Lung (tissue), 12 donors: Measurements from ENCODE around the gene PDE9A. TPM values are rescaled to one million over a fixed set of nuclear protein-coding genes. Genes with fewer than 3 reads are reported as not detected.

Experiments used
- ATAC-seq: fragments of 200-7000 bp; cut with Tn5 transposase; one replicate; pipeline ENCODE4 v1.9.1; 2020; ENCODE audit warnings: moderate number of reproducible peaks; ENCODE audit not compliant: insufficient read depth, low FRiP score
- DNase-seq, 3 donors: peaks; one replicate each; pipeline ENCODE4 v3.0.0-alpha.2; 2013 to 2017
- H3K27ac ChIP-seq, 2 donors: one replicate each; pipeline ENCODE4 v1.5.1; 2013; ENCODE audit warnings: mild to moderate bottlenecking in 2 of 2, moderate library complexity in 2 of 2, control low read depth in 1 of 2, inconsistent platforms in 1 of 2, low read depth in 1 of 2, low read length in 1 of 2
- H3K27me3 ChIP-seq, 3 donors: one replicate each; pipeline ENCODE4 v1.5.1; 2013; ENCODE audit warnings: low read length in 2 of 3; ENCODE audit not compliant: control insufficient read depth in 3 of 3, insufficient read depth in 3 of 3
- H3K36me3 ChIP-seq, 4 donors: one replicate each; pipeline ENCODE4 v1.5.1; 2013; ENCODE audit warnings: low read length in 4 of 4, mild to moderate bottlenecking in 1 of 4, moderate library complexity in 1 of 4; ENCODE audit not compliant: control insufficient read depth in 4 of 4, insufficient read depth in 4 of 4
- H3K4me1 ChIP-seq, 5 donors: one replicate each; pipeline ENCODE4 v1.5.1; 2013; ENCODE audit warnings: low read length in 5 of 5, mild to moderate bottlenecking in 2 of 5, moderate library complexity in 1 of 5; ENCODE audit not compliant: control insufficient read depth in 5 of 5, insufficient read depth in 5 of 5
- H3K4me3 ChIP-seq: one replicate; pipeline ENCODE4 v1.5.1; 2013; ENCODE audit warnings: mild to moderate bottlenecking, control low read depth, moderate library complexity
- H3K9ac ChIP-seq, 2 donors: one replicate each; pipeline ENCODE4 v1.5.1; 2013; ENCODE audit warnings: low read length in 2 of 2, control low read depth in 1 of 2; ENCODE audit not compliant: insufficient read depth in 1 of 2
- H3K9me3 ChIP-seq, 4 donors: one replicate each; pipeline ENCODE4 v1.5.1; 2013; ENCODE audit warnings: low read length in 3 of 4, mild to moderate bottlenecking in 1 of 4, moderate library complexity in 1 of 4; ENCODE audit not compliant: control insufficient read depth in 4 of 4, insufficient read depth in 3 of 4
- WGBS, 2 donors: extraction: QIAGEN DNeasy Blood & Tissue Kit; methylation state at CpG; one replicate each; pipeline ENCODE4 v1.1.7; 2013; 5-methylcytosine and 5-hydroxymethylcytosine counted together
- polyA plus RNA-seq, 2 donors: library from polyadenylated mRNA; stranded (reverse); fragments of 200-250 nt; gene quantifications; one replicate each; pipeline ENCODE4 v1.2.1, GENCODE V29; 2013
- total RNA-seq, 2 donors: library from RNA; depleted of rRNA in 1 of 2; stranded (reverse); fragments of >200 nt in 1 of 2; gene quantifications; one replicate each; pipeline ENCODE4 v1.2.1, GENCODE V29; 2014 to 2021
- TF ChIP-seq, protein P1 (sequence below): IDR thresholded peaks from 2 replicates; pipeline ENCODE4 v1.5.1; 2012; ENCODE audit warnings: mild to moderate bottlenecking; ENCODE audit errors: control extremely low read depth, extremely low read depth
- donor health status: control.
- donor health status: control.
- donor health status: Bipolar disorder and iron deficiency.
- donor health status: healthy.
- donor health status: DM: yes; HTN: yes; CAD: no.

The PDE9A gene
- total and polyA plus RNA-seq, 4 donors = 5.3 to 17.0 (median 6.9) TPM

DNA sequence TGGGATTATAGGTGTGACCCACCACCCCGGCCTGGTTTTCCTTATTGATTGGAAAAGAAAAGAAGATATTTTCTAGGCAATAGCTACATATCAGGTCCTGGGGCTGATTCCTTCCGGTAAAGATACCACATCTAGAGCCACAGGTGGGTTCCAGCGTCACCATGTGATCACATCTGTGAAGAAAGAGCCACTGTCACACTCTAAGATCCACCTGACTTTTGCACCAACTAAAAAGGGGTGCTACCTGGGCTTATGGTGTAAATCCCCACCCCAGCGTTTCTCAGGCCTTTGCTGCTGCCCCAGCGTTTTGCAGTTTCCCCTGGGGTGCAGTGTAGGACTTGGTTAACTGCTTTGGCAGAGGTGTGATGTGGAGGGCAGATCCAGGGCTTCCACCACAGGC lies 22.3 kb upstream of the PDE9A start:
- TF ChIP-seq, protein P1, sequence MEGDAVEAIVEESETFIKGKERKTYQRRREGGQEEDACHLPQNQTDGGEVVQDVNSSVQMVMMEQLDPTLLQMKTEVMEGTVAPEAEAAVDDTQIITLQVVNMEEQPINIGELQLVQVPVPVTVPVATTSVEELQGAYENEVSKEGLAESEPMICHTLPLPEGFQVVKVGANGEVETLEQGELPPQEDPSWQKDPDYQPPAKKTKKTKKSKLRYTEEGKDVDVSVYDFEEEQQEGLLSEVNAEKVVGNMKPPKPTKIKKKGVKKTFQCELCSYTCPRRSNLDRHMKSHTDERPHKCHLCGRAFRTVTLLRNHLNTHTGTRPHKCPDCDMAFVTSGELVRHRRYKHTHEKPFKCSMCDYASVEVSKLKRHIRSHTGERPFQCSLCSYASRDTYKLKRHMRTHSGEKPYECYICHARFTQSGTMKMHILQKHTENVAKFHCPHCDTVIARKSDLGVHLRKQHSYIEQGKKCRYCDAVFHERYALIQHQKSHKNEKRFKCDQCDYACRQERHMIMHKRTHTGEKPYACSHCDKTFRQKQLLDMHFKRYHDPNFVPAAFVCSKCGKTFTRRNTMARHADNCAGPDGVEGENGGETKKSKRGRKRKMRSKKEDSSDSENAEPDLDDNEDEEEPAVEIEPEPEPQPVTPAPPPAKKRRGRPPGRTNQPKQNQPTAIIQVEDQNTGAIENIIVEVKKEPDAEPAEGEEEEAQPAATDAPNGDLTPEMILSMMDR = no peak
- no peaks in the 10 kb centered on the region for H3K36me3 ChIP-seq
- H3K4me1 ChIP-seq = peaks cover 0 to 3% (median 0%) of the 10 kb centered on the region in 5 donors
- H3K9me3 ChIP-seq = peaks cover 0 to 2% (median 0%) of the 10 kb centered on the region in 4 donors
- ATAC-seq (no peak), DNase-seq (no peak)
- 79 to 86% methylated on average over 5 of the region's 5 CpGs for WGBS, 2 donors
- H3K27ac ChIP-seq = no peak overlapping the region
- H3K4me3 ChIP-seq = no peak overlapping the region
- no peak overlapping the region for H3K9ac ChIP-seq
- no peaks in the 10 kb centered on the region for H3K27me3 ChIP-seq

DNA sequence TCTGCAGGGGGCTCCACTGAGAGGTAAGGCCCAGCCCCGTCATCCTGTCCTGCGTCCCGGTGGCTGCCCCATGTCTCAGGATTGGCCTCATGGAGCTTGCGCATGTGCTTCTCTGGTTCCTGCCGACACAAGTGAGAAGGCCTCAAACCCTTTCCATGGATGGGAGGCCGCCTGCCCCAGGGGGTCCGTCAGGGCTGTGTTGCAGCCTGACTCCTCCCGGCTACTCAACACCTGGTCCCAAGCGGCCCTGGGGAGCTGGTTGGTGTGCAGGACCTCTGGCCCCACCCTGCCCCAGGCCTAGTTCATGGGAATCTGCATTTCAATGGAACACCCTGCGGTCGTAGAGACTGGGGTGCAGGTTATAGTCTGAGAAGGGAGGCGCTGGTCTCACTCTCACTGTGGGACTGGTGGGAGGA lies 21.1 kb upstream of the PDE9A start:
- Histone ChIP-seq H3K9ac (no peak overlapping the region), H3K9me3 (peaks cover 0 to 2% (median 0%) of the 10 kb centered on the region in 4 donors), H3K27me3 (no peaks in the 10 kb centered on the region), H3K36me3 (no peaks in the 10 kb centered on the region), H3K4me3 (no peak overlapping the region), H3K27ac (no peak overlapping the region), H3K4me1 (peaks cover 0 to 12% (median 0%) of the 10 kb centered on the region in 5 donors)
- TF ChIP-seq, protein P1 = no peak
- no peak for ATAC-seq
- peak in 1 of 3 donors; percentile 11 for DNase-seq
- 95 to 97% methylated on average over 12 of the region's 12 CpGs for WGBS, 2 donors

DNA sequence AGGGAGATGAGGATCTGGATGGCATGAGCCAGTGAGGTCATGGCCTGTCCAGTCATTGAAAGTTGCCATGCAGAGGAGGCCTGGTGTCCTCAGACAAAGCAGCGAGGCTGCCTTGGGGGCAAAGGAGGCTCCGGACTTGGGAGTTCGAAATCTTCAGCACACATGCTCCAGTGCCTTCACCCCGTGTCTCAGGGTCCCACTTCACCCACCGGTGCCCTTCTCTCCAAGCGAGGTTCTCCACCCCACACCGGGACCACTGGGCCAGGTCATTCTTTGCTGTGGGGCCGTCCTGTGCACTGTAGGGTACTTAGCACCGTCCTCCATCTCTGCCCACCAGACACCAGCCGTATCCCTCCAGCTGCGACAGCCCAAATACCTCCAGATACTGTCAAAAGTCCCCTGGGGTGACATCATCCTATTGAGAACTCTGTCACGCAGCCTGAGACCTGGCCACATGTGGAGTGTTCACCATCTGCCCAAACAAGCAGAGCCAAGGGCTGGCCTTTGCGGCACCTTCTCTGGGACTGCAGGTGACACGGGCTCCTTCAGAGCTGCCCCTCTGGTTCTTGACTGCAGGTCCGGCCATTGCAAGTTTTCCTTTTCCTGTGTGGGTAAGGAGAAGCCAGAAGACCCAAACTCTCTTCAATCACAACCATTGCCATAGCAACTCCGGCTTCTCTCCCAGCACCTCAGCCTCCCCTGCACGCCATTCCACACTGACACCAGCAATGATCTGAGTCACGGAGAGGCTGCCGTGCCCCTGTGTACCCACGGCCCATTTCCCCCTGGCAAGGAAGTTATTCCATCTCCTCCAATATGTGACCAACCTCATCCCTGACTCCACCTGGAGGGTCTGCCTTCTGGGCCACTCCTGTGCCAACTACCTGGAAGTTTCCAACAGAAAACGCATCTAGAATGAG lies 20.4 kb upstream of the PDE9A start:
- WGBS, 2 donors = 92 to 93% methylated on average over 21 of the region's 21 CpGs

More for the DNA sequence above, 20.4 kb upstream of the PDE9A start:
- peaks cover 0 to 2% (median 0%) of the 10 kb centered on the region in 4 donors for H3K9me3 ChIP-seq
- DNase-seq (peak in 1 of 3 donors; percentile 7), ATAC-seq (no peak)
- TF ChIP-seq, protein P1 = no peak
- no peaks in the 10 kb centered on the region for H3K27me3 ChIP-seq
- no peaks in the 10 kb centered on the region for H3K36me3 ChIP-seq
- no peak overlapping the region for H3K27ac ChIP-seq
- H3K9ac ChIP-seq = no peak overlapping the region
- no peak overlapping the region for H3K4me3 ChIP-seq
- peaks cover 0 to 16% (median 0%) of the 10 kb centered on the region in 5 donors for H3K4me1 ChIP-seq
